Fibroblast of peridontal ligament (primary cell): ENCODE measurements around the gene PGK2.

ENCODE experiments used
- DNase-seq: peaks from one replicate; pipeline ENCODE4 v3.0.0-alpha.2; 2010; ENCODE audit errors: extremely low read depth

The PGK2 gene

DNA sequence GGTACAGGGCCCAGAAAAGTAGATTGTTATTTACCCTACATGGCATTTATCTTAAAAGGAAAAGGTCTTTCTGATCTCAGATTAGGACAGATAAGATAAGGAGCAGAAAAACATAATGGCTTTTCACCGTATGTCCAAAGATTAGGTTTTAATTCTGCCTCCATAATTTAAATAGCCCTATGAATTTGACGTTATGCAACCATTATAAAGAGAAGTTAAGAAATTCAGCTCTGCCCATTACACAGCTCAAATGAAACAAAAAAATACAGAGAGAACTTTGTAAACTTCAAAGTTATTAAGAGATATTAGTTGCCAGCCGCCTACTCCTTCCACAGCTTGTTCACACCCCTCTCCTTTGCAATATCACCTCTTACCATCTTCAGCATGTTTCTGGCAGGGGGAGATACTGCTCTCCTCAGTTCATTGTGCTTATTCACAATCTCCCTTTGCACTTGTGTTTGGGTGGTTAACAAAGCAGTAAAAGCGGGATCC, 51.0 kb downstream of the PGK2 start:
- DNase-seq: no peak
